Rectal smooth muscle tissue (tissue), 1 donor: ENCODE data around the gene CACNB1.

Experiments used
- H3K27ac ChIP-seq: one replicate; pipeline ENCODE4 v1.7.0; 2013; ENCODE audit warnings: low read depth, low read length, inconsistent platforms
- H3K27me3 ChIP-seq: one replicate; pipeline ENCODE4 v1.7.0; 2013; ENCODE audit warnings: low read length; ENCODE audit not compliant: control insufficient read depth, insufficient read depth
- H3K36me3 ChIP-seq: one replicate; pipeline ENCODE4 v1.7.0; 2013; ENCODE audit warnings: low read length; ENCODE audit not compliant: control insufficient read depth, insufficient read depth
- H3K4me1 ChIP-seq: one replicate; pipeline ENCODE4 v1.7.0; 2013; ENCODE audit warnings: low read length; ENCODE audit not compliant: control insufficient read depth, insufficient read depth
- H3K4me3 ChIP-seq: one replicate; pipeline ENCODE4 v1.7.0; 2013; ENCODE audit warnings: low read length
- H3K9ac ChIP-seq: one replicate; pipeline ENCODE4 v1.7.0; 2013; ENCODE audit warnings: low read length

CACNB1 gene

DNA sequence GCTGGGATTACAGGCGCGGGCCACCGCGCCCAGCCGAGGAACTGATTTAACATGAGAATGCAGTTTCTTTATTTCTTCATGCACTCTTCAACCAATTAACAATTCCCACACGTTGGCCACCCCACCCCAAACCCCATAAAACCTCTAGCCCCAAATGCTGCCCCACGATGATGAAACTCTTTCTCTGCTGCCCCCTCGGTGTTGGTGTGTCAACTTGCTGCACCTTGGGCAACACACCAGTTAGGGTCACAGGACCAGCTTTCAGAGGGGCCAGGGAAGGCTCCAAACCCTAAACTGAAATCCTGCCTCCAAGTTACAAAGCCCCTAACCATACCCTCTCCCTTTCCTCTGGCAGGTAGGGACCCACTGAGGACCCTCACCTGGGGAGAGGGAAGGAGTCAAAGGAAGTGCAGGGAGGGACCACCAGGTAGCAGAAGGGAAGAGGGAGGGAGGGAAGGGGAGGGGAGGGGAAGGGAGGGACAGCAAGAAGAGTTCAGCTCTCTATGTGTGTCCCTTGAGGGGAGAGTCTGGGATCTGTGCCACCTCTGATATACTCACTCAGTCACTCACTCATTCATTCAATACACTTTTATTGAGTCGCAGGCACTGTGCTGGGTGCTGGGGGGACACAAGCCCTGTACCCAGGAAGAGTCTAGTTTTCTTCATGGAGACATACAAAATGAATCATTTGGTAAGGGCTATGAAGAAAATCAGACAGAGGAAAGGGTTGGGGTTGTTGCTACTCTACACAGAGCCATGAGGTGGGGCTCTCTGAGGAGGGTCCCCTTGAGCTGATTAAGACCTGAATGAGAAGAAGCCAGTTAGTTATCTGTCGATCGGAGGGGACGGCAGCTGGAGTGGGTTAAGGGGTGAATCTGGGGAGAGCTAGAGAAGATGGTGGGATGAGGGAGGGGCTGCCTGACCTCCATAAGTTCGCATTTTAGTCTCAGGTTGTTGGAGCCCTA, 50.0 kb downstream of the CACNB1 start:
- Histone ChIP-seq H3K9ac (no peak overlapping the region), H3K4me1 (no peaks in the 10 kb centered on the region), H3K27ac (no peak overlapping the region), H3K27me3 (peaks cover 6% of the 10 kb centered on the region), H3K4me3 (no peak overlapping the region), H3K36me3 (no peaks in the 10 kb centered on the region)

DNA sequence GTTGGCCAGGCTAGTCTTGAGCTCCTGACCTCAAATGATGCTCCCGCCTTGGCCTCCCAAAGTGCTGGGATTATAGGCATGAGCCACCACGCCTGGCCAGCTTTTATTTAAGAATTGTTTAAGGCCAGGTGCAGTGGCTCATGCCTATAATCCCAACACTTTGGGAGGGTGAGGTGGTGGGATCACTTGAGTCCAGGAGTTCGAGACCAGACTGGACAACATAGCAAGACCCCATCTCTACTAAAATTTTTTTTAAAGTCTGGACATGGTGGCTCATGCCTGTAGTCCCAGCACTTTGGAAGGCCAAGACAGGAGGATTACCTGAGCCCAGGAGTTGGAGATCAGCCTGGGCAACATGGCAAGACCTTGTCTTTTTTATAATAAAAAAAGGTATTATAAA, 51.2 kb downstream of the CACNB1 start:
- Histone ChIP-seq H3K36me3 (no peaks in the 10 kb centered on the region), H3K27me3 (peaks cover 6% of the 10 kb centered on the region), H3K27ac (no peak overlapping the region), H3K4me3 (no peak overlapping the region), H3K4me1 (no peaks in the 10 kb centered on the region), H3K9ac (no peak overlapping the region)

DNA sequence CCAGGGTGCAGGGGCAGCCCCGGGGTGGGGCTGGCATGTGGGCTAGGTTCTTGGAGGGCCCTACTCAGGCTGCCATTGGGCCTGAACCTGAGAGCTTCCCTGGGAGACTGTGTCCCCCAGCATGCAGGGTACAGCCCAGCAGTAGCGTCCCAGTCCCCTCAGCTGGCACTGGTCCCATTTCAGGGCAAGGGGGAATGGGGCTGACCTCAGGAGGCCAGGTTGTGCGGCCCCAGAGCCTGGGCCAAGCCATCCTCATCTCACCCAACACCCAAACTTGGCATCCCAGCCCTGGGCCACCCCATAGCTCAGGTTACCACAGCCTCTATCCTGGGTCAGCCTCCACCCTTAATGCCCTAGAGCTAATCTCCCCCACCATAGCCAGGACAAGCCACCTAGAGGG, 52.3 kb downstream of the CACNB1 start:
- H3K27ac ChIP-seq = no peak overlapping the region
- no peak overlapping the region for H3K9ac ChIP-seq
- no peaks in the 10 kb centered on the region for H3K4me1 ChIP-seq
- H3K4me3 ChIP-seq = no peak overlapping the region
- no peaks in the 10 kb centered on the region for H3K27me3 ChIP-seq
- no peaks in the 10 kb centered on the region for H3K36me3 ChIP-seq

DNA sequence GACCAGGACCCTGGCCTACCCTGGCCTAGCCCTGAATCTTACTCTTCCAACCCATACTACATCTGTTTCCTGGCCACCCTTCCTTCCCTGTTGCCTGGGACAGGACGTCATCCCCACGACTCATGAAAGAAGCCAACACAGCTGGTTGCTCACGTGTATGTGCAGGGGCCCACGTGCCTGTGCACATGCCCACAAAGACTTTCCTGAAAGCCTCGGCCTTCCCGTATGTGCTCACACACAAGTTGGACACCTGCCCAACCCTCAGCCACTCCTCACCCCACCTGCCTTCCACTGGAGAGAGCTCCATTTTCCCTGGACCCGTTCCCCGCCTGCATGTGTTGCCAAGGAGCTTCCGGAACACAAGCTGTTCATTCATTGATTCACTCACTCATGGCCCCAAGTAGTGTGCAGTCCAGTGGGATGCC, 53.0 kb downstream of the CACNB1 start:
- H3K27ac ChIP-seq = peak overlapping the region; percentile 50
- H3K27me3 ChIP-seq = no peaks in the 10 kb centered on the region
- no peak overlapping the region for H3K9ac ChIP-seq

DNA sequence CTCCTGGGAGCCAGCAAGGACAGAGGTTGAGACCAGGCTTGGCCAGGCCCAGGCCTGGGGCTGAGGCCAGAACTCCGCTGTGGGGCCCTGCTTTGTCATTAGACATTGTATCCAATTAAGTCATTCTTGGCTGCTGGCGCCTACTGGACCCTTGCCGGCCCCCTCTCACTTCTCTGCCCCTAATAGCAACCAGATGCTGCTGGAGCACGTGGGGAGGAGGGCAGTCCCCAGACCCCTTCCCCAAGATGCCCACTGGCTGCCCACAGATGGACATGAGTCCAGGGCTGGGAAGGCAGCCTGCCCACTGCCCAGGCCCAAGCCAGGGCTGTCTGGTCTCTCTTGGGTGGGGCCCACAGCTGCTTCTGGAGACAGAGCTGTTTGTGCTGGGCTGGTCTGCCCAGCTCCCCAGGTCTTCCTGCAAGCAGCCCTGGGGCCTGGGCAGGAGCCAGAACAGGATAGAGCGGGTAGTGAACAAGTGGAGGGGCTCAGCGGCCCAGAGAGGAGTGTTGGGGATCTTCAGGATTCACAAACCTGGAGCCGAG, 53.8 kb downstream of the CACNB1 start:
- H3K27ac ChIP-seq = peak overlapping the region; percentile 50

More for the DNA sequence above, 53.0 kb downstream of the CACNB1 start:
- Histone ChIP-seq H3K4me3 (no peak overlapping the region), H3K4me1 (no peaks in the 10 kb centered on the region), H3K36me3 (no peaks in the 10 kb centered on the region)

DNA sequence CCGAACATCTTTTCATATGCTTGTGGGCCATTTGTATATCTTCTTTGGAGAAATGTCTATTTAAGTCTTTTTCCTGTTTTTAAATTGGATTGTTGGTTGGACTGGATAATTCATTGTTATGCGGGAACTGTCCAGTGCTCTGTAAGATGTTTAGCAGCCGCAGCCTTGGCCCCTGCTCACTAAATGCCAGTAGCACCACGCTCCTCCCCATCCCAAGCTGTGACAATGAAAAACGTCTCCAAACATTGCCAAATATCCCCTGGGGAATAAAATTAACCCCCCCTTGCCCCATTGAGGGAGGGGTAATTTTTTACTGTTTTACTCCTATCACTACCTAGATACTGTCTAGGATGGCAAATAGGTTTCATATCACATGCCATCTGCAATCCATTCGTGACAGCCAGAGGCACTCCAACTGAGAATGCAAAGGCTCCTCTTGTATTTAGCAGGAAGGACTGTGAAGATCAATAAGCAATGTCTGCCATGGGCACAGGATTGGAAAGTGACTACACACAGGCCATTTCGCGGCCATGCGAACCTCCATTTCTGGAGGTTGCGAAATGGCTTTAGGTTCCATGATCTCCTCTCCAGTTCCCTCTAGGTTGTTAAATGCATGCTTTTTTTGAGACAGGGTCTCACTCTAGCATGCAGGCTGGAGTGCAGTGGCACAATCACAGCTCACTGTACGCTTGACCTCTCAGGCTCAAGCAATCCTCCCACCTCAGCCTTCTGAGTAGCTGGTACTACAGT, 55.4 kb downstream of the CACNB1 start:
- no peak overlapping the region for H3K4me3 ChIP-seq
- no peaks in the 10 kb centered on the region for H3K27me3 ChIP-seq
- no peak overlapping the region for H3K9ac ChIP-seq
- no peak overlapping the region for H3K27ac ChIP-seq
- no peaks in the 10 kb centered on the region for H3K36me3 ChIP-seq
- no peaks in the 10 kb centered on the region for H3K4me1 ChIP-seq

More for the DNA sequence above, 53.8 kb downstream of the CACNB1 start:
- Histone ChIP-seq H3K27me3 (no peaks in the 10 kb centered on the region), H3K36me3 (no peaks in the 10 kb centered on the region), H3K4me1 (no peaks in the 10 kb centered on the region), H3K4me3 (no peak overlapping the region), H3K9ac (no peak overlapping the region)

DNA sequence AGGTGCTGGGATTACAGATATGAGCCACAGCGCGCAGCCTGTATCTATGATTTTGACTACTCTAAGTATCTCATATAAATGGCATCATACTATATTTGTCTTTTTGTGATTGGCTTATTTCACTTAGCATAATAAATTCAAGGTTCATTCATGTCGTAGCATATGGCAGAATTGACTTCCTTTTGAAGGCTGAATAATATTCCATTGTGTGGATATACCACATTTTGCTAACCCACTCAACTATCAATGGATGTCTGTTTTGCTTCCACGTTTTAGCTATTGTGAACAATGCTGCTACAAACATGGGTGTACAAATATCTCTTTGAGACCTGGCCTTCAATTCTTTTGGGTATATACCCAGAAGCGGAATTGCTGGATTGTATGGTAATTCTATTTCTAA, 56.2 kb downstream of the CACNB1 start:
- H3K27ac ChIP-seq = no peak overlapping the region
- H3K36me3 ChIP-seq = no peaks in the 10 kb centered on the region
- no peak overlapping the region for H3K9ac ChIP-seq
- H3K4me1 ChIP-seq = no peaks in the 10 kb centered on the region
- H3K27me3 ChIP-seq = no peaks in the 10 kb centered on the region
- no peak overlapping the region for H3K4me3 ChIP-seq

DNA sequence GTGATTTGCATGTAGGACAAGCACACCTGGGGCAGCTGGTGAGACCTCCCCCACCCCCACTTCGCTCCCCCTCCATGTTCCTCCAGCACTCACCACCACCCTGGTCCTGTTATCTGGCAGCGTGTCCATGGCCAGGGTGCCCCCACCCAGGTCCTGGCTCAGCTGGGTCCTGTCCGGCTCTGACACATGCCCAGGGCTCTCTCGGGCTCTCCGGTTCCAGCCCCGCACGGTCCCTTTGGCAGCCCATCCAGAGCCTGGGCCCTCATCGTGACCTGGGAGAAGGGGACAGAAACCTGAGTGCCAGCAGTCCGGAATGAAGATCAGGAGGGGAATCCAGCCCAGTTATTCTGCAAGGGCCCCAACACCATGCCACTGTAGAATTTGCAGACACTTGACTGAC, 57.9 kb downstream of the CACNB1 start:
- Histone ChIP-seq H3K27me3 (no peaks in the 10 kb centered on the region), H3K36me3 (no peaks in the 10 kb centered on the region), H3K4me3 (no peak overlapping the region), H3K4me1 (no peaks in the 10 kb centered on the region), H3K9ac (no peak overlapping the region), H3K27ac (no peak overlapping the region)

DNA sequence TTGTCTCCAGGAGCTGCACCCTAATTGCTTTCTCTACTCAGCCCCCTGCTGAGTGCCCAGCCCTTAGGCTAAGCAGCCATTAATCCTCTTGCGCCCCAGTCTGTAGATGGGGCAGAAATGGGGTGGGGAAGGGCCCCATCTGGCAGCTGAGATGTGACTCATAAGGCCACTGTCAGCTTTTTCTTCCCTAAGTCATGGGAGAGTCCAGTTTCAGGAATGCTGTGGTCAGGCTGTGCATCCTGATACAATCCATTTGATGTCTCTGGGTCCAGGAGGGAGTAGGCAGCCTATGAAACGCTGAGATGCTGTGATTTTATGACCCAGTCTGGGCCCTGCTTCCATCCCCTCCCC, 58.3 kb downstream of the CACNB1 start:
- no peak overlapping the region for H3K27ac ChIP-seq
- H3K36me3 ChIP-seq = no peaks in the 10 kb centered on the region
- H3K9ac ChIP-seq = no peak overlapping the region
- no peak overlapping the region for H3K4me3 ChIP-seq
- no peaks in the 10 kb centered on the region for H3K27me3 ChIP-seq
- no peaks in the 10 kb centered on the region for H3K4me1 ChIP-seq

DNA sequence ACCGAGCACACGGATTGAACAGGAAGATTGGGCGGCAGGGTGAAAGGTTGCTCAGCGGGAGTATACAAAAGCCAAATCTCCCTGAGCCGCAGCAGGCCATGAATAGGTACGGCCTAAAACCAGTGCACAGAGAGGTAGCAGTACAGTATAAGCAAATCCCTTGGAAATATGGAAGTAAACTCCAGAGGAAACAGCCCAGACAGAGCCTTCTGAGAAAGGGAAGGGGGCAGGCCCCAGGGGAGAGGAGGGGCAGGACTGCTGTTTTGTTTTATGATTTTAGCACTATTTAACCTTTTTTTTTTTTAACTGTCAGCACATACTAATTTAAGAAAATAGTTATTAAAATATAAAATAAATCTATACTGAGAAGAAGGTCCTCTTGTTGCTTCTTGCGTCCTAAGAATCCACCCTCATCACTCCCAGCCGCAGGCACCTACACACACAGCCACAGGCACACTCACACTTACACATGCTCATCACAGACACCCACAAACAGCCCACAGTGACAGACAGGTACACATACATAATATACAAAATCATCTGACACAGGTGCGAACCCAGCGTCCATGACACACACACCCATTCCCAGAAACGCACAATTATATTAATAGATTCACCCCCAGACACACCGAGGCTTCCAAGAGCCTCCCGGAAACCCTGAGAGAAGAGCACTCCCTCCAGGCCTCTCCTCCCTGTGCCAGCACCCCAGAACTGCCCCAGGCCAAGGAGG, 58.9 kb downstream of the CACNB1 start:
- H3K4me3 ChIP-seq = no peak overlapping the region
- no peaks in the 10 kb centered on the region for H3K4me1 ChIP-seq
- no peaks in the 10 kb centered on the region for H3K36me3 ChIP-seq
- no peaks in the 10 kb centered on the region for H3K27me3 ChIP-seq
- no peak overlapping the region for H3K27ac ChIP-seq
- H3K9ac ChIP-seq = no peak overlapping the region

DNA sequence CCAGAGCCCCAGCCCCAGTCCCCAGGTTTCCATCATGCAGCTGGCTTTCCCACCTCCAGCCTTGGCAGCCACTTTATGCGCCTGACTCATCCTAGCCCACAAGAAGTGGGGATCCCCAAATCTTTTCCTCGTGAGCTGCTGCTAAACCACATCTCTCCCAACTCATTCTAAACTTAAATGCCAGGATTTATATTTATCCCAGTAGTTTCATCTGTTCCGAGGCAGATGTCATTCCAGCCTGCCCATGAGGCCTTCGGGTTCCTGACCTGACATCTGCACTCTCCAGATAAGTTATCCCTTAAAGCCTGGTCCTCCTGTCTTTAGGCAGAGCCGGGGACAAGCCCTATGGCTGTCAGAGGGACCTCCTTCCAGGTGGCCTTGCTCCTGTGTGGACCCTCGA, 62.6 kb downstream of the CACNB1 start:
- H3K36me3 ChIP-seq = no peaks in the 10 kb centered on the region
- no peaks in the 10 kb centered on the region for H3K27me3 ChIP-seq
- H3K9ac ChIP-seq = no peak overlapping the region
- no peak overlapping the region for H3K4me3 ChIP-seq
- H3K27ac ChIP-seq = no peak overlapping the region
- no peaks in the 10 kb centered on the region for H3K4me1 ChIP-seq

DNA sequence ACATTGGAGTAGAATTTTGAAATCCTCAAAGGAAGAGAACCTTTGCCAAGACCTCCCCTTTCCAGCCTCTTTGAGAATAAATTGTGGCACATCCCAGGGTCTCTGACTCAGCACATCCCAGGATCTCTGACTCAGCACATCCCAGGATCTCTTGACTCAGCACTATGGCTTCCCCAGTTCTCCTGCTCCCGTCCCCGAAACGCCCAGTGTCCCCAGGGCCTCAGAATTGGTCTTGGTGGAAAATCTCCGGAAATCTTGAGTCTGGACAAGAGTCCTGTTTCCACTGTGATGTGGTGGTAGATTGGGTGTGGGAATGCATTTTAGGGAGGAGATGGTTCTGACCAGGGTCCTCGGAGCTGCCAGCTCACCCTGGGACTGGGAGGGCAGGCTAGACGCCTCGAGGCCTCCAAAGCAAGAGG, 65.3 kb downstream of the CACNB1 start:
- no peaks in the 10 kb centered on the region for H3K27me3 ChIP-seq
- H3K4me1 ChIP-seq = no peaks in the 10 kb centered on the region
- H3K4me3 ChIP-seq = no peak overlapping the region
- H3K9ac ChIP-seq = no peak overlapping the region
- H3K36me3 ChIP-seq = no peaks in the 10 kb centered on the region
- no peak overlapping the region for H3K27ac ChIP-seq
